Measurements from ENCODE around the gene LPP. TPM values are rescaled to one million over a fixed set of nuclear protein-coding genes. Genes with fewer than 3 reads are reported as not detected.

The LPP gene
- total RNA-seq, 1 donor from 2014 or later = 23.1 TPM

DNA sequence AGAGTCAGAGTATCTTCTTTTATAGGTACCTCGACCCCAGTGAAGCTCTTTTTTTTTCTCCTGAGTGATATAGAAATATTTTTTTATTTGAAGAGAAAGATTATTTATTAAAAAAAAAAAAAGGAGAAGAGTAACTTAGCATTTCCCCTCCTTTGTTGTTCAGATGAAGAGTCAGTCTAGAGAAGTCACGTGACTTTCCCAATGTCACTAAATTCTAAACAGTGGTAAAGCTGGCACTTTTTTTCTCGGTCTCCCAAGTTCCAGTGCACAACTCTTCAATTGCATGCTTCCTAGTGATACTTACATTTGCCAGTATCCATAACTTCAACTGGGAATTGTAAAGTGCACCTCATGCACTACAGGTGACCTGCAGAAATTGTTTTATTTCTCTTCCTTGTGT, 448.7 kb downstream of the LPP start:
- Mint-ChIP-seq H3K9me3 (ENCODE audit: unreplicated experiment) (no peaks in the 10 kb centered on the region), H3K4me1 (ENCODE audit: low read depth, unreplicated experiment) (no peaks in the 10 kb centered on the region), H3K27ac (ENCODE audit: unreplicated experiment) (no peak overlapping the region), H3K36me3 (ENCODE audit: unreplicated experiment) (no peaks in the 10 kb centered on the region), H3K4me3 (ENCODE audit: unreplicated experiment) (no peak overlapping the region), H3K27me3 (ENCODE audit: unreplicated experiment) (no peaks in the 10 kb centered on the region)
- TF ChIP-seq, protein P1, sequence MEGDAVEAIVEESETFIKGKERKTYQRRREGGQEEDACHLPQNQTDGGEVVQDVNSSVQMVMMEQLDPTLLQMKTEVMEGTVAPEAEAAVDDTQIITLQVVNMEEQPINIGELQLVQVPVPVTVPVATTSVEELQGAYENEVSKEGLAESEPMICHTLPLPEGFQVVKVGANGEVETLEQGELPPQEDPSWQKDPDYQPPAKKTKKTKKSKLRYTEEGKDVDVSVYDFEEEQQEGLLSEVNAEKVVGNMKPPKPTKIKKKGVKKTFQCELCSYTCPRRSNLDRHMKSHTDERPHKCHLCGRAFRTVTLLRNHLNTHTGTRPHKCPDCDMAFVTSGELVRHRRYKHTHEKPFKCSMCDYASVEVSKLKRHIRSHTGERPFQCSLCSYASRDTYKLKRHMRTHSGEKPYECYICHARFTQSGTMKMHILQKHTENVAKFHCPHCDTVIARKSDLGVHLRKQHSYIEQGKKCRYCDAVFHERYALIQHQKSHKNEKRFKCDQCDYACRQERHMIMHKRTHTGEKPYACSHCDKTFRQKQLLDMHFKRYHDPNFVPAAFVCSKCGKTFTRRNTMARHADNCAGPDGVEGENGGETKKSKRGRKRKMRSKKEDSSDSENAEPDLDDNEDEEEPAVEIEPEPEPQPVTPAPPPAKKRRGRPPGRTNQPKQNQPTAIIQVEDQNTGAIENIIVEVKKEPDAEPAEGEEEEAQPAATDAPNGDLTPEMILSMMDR (IDR thresholded peaks at IDR 0.05; ENCODE audit: partially characterized antibody, unreplicated experiment) = no peak
- DNase-seq = no peak

DNA sequence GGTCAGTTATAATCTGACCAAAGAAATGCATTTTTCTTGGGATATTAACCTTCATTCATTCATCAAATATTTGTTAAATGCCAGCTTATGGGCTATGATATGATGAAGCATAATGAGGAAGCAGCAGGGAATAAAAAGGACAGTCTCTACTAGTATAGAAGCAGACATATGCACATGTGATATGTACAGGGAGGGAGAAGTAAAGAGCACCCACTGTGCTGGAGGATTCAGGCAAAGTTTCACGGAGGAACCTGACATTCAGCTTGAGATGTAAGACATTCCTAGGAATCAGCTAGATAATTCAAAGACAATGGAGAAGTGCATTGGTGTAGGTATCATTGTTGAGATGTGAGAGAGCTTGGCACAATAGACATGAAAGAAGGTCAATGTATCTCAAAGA, 450.7 kb downstream of the LPP start:
- no peak for DNase-seq
- H3K27ac Mint-ChIP-seq (ENCODE audit: unreplicated experiment) = no peak overlapping the region
- TF ChIP-seq, protein P1 (IDR thresholded peaks at IDR 0.05; ENCODE audit: partially characterized antibody, unreplicated experiment) = no peak
- H3K4me3 Mint-ChIP-seq (ENCODE audit: unreplicated experiment) = no peak overlapping the region
- H3K9me3 Mint-ChIP-seq (ENCODE audit: unreplicated experiment) = peaks cover 1% of the 10 kb centered on the region
- H3K36me3 Mint-ChIP-seq (ENCODE audit: unreplicated experiment) = peaks cover 12% of the 10 kb centered on the region
- no peaks in the 10 kb centered on the region for H3K4me1 Mint-ChIP-seq (ENCODE audit: low read depth, unreplicated experiment)
- H3K27me3 Mint-ChIP-seq (ENCODE audit: unreplicated experiment) = no peaks in the 10 kb centered on the region

DNA sequence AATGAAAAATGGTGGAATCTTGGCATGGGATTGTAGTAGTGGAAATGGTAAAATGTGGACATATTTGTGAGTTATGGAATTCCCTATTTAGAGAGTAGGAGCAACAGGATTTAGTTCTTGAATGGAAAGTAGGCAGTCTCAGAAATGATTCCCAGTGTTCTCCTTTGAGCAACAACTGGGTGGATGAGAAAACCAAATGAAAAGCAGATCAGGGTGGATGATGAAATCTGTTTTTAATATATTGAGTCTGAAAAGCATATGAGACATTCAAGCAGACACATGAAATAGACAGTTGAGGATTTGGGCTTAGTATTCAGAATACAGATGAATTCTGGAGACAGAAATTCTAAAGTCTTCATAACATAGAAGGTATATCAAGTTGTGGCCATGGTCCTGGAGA, 451.3 kb downstream of the LPP start:
- H3K36me3 Mint-ChIP-seq (ENCODE audit: unreplicated experiment) = peaks cover 12% of the 10 kb centered on the region
- H3K9me3 Mint-ChIP-seq (ENCODE audit: unreplicated experiment) = peaks cover 1% of the 10 kb centered on the region
- H3K27me3 Mint-ChIP-seq (ENCODE audit: unreplicated experiment) = no peaks in the 10 kb centered on the region
- H3K4me3 Mint-ChIP-seq (ENCODE audit: unreplicated experiment) = no peak overlapping the region
- H3K27ac Mint-ChIP-seq (ENCODE audit: unreplicated experiment) = no peak overlapping the region
- H3K4me1 Mint-ChIP-seq (ENCODE audit: low read depth, unreplicated experiment) = no peaks in the 10 kb centered on the region
- TF ChIP-seq, protein P1 (IDR thresholded peaks at IDR 0.05; ENCODE audit: partially characterized antibody, unreplicated experiment) = no peak
- no peak for DNase-seq

DNA sequence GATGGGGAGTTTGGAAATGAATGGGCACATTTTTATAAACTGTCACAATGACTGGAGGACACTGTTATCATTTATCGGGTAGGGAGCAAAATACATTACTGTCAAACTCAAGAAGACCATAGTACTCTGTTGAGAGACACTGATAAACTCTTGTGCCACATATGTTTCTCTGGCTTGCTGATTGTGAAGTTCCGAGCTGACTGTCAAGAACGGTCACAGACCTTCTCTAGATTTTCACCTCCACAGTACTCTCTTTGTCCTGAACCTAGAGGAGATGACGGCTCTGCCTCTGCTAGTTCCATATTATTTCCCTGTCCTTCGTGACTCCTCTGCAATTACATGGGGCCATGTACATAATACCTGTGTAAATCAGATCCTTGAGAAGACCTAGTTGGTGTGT, 451.9 kb downstream of the LPP start:
- TF ChIP-seq, protein P1 (IDR thresholded peaks at IDR 0.05; ENCODE audit: partially characterized antibody, unreplicated experiment) = no peak
- Mint-ChIP-seq H3K36me3 (ENCODE audit: unreplicated experiment) (peaks cover 12% of the 10 kb centered on the region), H3K9me3 (ENCODE audit: unreplicated experiment) (peaks cover 1% of the 10 kb centered on the region), H3K4me1 (ENCODE audit: low read depth, unreplicated experiment) (no peaks in the 10 kb centered on the region), H3K27ac (ENCODE audit: unreplicated experiment) (no peak overlapping the region), H3K27me3 (ENCODE audit: unreplicated experiment) (no peaks in the 10 kb centered on the region), H3K4me3 (ENCODE audit: unreplicated experiment) (no peak overlapping the region)
- DNase-seq = no peak

DNA sequence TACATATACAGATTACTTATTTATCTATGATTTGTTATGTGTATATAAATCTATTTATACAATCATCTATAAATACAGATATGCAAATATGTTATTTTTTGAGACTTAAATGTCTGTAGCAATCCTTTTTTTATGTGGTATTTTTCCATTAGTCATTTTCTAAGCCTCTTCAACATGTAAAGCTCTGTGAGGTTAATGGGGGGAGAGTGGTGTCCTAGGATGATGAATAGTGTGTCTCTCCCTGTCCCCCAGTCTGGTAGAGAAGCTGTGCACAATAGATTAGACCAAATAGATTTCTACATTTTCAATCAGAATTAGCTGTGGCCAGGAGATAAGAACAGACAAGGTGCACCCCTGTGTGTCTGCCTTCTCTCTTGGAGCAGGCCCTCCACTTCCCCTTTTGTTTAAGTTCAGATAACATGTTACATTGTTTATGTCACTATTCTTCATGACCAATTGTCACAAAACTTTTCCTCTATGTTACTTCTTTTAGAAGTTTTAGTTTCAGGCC, 453.9 kb downstream of the LPP start:
- Mint-ChIP-seq H3K4me3 (ENCODE audit: unreplicated experiment) (no peak overlapping the region), H3K27ac (ENCODE audit: unreplicated experiment) (no peak overlapping the region), H3K4me1 (ENCODE audit: low read depth, unreplicated experiment) (no peaks in the 10 kb centered on the region), H3K36me3 (ENCODE audit: unreplicated experiment) (peaks cover 12% of the 10 kb centered on the region), H3K9me3 (ENCODE audit: unreplicated experiment) (peaks cover 1% of the 10 kb centered on the region), H3K27me3 (ENCODE audit: unreplicated experiment) (no peaks in the 10 kb centered on the region)
- DNase-seq = no peak
- TF ChIP-seq, protein P1 (IDR thresholded peaks at IDR 0.05; ENCODE audit: partially characterized antibody, unreplicated experiment) = no peak

Data from glutamatergic neuron (in vitro differentiated cells).